ENCODE results near the gene SPAG17. TPM values are rescaled to one million over a fixed set of nuclear protein-coding genes. Genes with fewer than 3 reads are reported as not detected.

The SPAG17 gene
- total RNA-seq, 2 donors from 2014 or later, result not detected

- intact Hi-C loops (cut with DNase I), result no loop called here
- H3K9me3 ChIP-seq, result no peaks in the 10 kb centered on the region
- no peaks in the 10 kb centered on the region for H3K27me3 ChIP-seq
- TF ChIP-seq, protein P1, sequence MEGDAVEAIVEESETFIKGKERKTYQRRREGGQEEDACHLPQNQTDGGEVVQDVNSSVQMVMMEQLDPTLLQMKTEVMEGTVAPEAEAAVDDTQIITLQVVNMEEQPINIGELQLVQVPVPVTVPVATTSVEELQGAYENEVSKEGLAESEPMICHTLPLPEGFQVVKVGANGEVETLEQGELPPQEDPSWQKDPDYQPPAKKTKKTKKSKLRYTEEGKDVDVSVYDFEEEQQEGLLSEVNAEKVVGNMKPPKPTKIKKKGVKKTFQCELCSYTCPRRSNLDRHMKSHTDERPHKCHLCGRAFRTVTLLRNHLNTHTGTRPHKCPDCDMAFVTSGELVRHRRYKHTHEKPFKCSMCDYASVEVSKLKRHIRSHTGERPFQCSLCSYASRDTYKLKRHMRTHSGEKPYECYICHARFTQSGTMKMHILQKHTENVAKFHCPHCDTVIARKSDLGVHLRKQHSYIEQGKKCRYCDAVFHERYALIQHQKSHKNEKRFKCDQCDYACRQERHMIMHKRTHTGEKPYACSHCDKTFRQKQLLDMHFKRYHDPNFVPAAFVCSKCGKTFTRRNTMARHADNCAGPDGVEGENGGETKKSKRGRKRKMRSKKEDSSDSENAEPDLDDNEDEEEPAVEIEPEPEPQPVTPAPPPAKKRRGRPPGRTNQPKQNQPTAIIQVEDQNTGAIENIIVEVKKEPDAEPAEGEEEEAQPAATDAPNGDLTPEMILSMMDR (IDR thresholded peaks at IDR 0.05), result no peak
- no peak overlapping the region for H3K9ac ChIP-seq (ENCODE audit: low read depth in 2 of 2, low read length in 2 of 2)
- H3K4me3 ChIP-seq, result no peak overlapping the region
- DNase-seq, result no peak
- H3K4me1 ChIP-seq, result no peaks in the 10 kb centered on the region
- H3K27ac ChIP-seq, result no peak overlapping the region
- H3K36me3 ChIP-seq, result no peaks in the 10 kb centered on the region
Measured at GRCh38 chr1:117981455-117982192, 203.4 kb downstream of the SPAG17 start.

DNA sequence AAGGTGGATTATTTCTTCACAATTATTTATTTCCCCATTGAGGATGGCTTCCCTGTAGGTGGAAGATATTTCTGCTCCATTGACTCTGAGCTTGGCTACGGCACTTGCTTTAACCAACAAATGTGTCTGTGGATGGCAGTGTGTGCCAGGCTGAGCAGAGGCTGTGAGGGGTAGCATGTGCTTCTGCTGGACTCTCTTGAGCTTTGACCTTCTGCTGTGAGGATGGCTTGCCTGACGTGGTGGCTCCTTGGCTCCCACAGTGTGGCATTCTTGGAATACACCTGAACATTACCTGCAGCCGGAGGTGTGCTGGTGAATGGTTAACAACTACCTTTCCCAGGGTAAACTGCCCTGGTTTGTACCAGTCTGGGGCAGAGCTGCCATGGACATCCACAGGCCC is 208.6 kb downstream of the SPAG17 start:
- TF ChIP-seq, protein P1 (IDR thresholded peaks at IDR 0.05), result no peak
- no peak overlapping the region for H3K4me3 ChIP-seq
- H3K27me3 ChIP-seq, result no peaks in the 10 kb centered on the region
- DNase-seq, result no peak
- no peak overlapping the region for H3K27ac ChIP-seq
- intact Hi-C loops (cut with DNase I), result no loop called here
- H3K36me3 ChIP-seq, result no peaks in the 10 kb centered on the region
- H3K4me1 ChIP-seq, result no peaks in the 10 kb centered on the region
- no peak overlapping the region for H3K9ac ChIP-seq (ENCODE audit: low read depth in 2 of 2, low read length in 2 of 2)
- no peaks in the 10 kb centered on the region for H3K9me3 ChIP-seq

DNA sequence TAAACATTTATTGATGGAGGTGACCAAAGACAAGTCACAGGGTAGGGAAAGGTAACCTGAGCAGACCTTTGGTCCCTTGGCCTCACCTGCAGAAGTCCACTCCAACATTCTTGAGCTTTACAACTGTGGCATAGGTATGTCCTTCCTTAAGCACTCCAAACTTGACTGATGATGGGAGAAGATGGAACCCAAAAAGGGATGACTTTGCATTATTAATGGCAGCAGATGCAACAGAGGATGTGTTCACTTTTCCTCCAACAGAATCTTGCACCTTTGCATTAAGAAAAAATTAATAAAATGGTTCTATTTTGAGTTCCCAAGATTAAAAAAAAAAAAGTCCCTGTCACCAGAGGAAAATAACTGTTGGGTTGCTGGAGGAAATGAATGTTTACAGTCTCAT is 213.3 kb downstream of the SPAG17 start:
- intact Hi-C loops (cut with DNase I), result no loop called here
- H3K4me1 ChIP-seq, result no peaks in the 10 kb centered on the region
- H3K36me3 ChIP-seq, result no peaks in the 10 kb centered on the region
- H3K9me3 ChIP-seq, result no peaks in the 10 kb centered on the region
- DNase-seq, result no peak
- H3K27ac ChIP-seq, result no peak overlapping the region
- TF ChIP-seq, protein P1 (IDR thresholded peaks at IDR 0.05), result no peak
- no peaks in the 10 kb centered on the region for H3K27me3 ChIP-seq
- H3K4me3 ChIP-seq, result no peak overlapping the region
- no peak overlapping the region for H3K9ac ChIP-seq (ENCODE audit: low read depth in 2 of 2, low read length in 2 of 2)

GRCh38 chr1:117970252-117970651 is 214.8 kb downstream of the SPAG17 start:
- Histone ChIP-seq H3K4me1 (no peaks in the 10 kb centered on the region), H3K27ac (no peak overlapping the region), H3K9ac (ENCODE audit: low read depth in 2 of 2, low read length in 2 of 2) (no peak overlapping the region), H3K36me3 (no peaks in the 10 kb centered on the region), H3K9me3 (no peaks in the 10 kb centered on the region), H3K4me3 (no peak overlapping the region), H3K27me3 (no peaks in the 10 kb centered on the region)
- intact Hi-C loops (cut with DNase I), result no loop called here
- no peak for DNase-seq
- TF ChIP-seq, protein P1 (IDR thresholded peaks at IDR 0.05), result no peak

DNA sequence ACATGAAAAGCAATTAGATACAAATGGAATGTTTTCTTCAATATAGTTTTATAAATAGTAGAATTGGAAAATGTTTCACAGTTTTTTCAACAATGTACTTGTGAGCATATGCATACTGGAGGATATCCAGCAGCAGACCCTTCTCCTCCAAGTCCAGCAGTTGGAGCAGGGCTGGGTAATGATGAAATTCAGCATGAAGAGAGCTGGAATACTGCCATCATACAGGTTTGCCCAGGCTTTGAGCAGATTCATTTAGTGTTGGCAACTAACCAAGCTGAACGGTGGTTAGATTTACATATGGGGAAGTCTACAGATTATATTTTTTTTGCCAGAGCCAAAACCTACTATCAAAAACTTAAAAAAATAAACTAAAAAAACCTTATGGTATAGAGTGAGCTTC is 217.1 kb downstream of the SPAG17 start:
- Histone ChIP-seq H3K4me3 (no peak overlapping the region), H3K9ac (ENCODE audit: low read depth in 2 of 2, low read length in 2 of 2) (no peak overlapping the region), H3K27ac (no peak overlapping the region), H3K9me3 (no peaks in the 10 kb centered on the region), H3K4me1 (no peaks in the 10 kb centered on the region), H3K27me3 (no peaks in the 10 kb centered on the region), H3K36me3 (no peaks in the 10 kb centered on the region)
- no peak for DNase-seq
- TF ChIP-seq, protein P1 (IDR thresholded peaks at IDR 0.05), result no peak
- intact Hi-C loops (cut with DNase I), result no loop called here

All from colonic mucosa (tissue), 4 donors.